Measurements from ENCODE around the gene CEP128.
"Not testable (repeated sequence)": the region's sequence is repeated elsewhere in the genome, so short reads cannot be mapped to it uniquely, and the experiment has no call there.

CEP128 gene

GRCh38 chr14:80951491-80951890 lies 10.0 kb upstream of the CEP128 start:
- DNase-seq = no peak

- no peak for DNase-seq
Measured at GRCh38 chr14:80948291-80948690, 6.8 kb upstream of the CEP128 start.

- DNase-seq = no peak
Measured at GRCh38 chr14:80946797-80947196, 5.3 kb upstream of the CEP128 start.

GRCh38 chr14:80946187-80946586 lies 4.6 kb upstream of the CEP128 start:
- no peak for DNase-seq

GRCh38 chr14:80944861-80945617 lies 3.5 kb upstream of the CEP128 start:
- DNase-seq = no peak

- DNase-seq = no peak
Measured at GRCh38 chr14:80942191-80942600, 658 bp upstream of the CEP128 start.

GRCh38 chr14:80940146-80940545 lies 1.4 kb downstream of the CEP128 start:
- no peak for DNase-seq

GRCh38 chr14:80933686-80934085 lies 7.9 kb downstream of the CEP128 start:
- DNase-seq = no peak

- DNase-seq = no peak
Measured at GRCh38 chr14:80933282-80933681, 8.3 kb downstream of the CEP128 start.

- no peak for DNase-seq
Measured at GRCh38 chr14:80930836-80931389, 10.6 kb downstream of the CEP128 start.

GRCh38 chr14:80930095-80930494 lies 11.4 kb downstream of the CEP128 start:
- DNase-seq = no peak

GRCh38 chr14:80927083-80927989 lies 14.2 kb downstream of the CEP128 start:
- no peak for DNase-seq

- no peak for DNase-seq
Measured at GRCh38 chr14:80926397-80927082, 15.0 kb downstream of the CEP128 start.

- no peak for DNase-seq
Measured at GRCh38 chr14:80924365-80925103, 17.0 kb downstream of the CEP128 start.

- no peak for DNase-seq
Measured at GRCh38 chr14:80923368-80923767, 18.2 kb downstream of the CEP128 start.

- DNase-seq = no peak
Measured at GRCh38 chr14:80919622-80920021, 21.9 kb downstream of the CEP128 start.

- DNase-seq = not testable (repeated sequence)
Measured at GRCh38 chr14:80912013-80912412, 29.5 kb downstream of the CEP128 start.

GRCh38 chr14:80906946-80907345 lies 34.6 kb downstream of the CEP128 start:
- no peak for DNase-seq

GRCh38 chr14:80906336-80906735 lies 35.2 kb downstream of the CEP128 start:
- DNase-seq = no peak

- no peak for DNase-seq
Measured at GRCh38 chr14:80902608-80903007, 38.9 kb downstream of the CEP128 start.

- DNase-seq = no peak
Measured at GRCh38 chr14:80901822-80902221, 39.7 kb downstream of the CEP128 start.

GRCh38 chr14:80901260-80901659 lies 40.3 kb downstream of the CEP128 start:
- no peak for DNase-seq
